Dermis blood vessel endothelial cell (primary cell): ENCODE results near the gene SOBP. TPM values are rescaled to one million over a fixed set of nuclear protein-coding genes. Genes with fewer than 3 reads are reported as not detected.

Experiments
- DNase-seq: peaks from one replicate; pipeline ENCODE4 v3.0.0; 2010
- total RNA-seq: library from RNA; depleted of rRNA; stranded (reverse); fragments of >200 nt; gene quantifications from 2 replicates; pipeline ENCODE4 v1.2.3, GENCODE V29; 2014

The SOBP gene
- total RNA-seq, 1 donor from 2014 or later = 1.0 TPM

- DNase-seq = peak; percentile 30
Observed at GRCh38 chr6:107621229-107621937, 131.5 kb downstream of the SOBP start.

- DNase-seq = no peak
Observed at GRCh38 chr6:107622269-107622668, 132.4 kb downstream of the SOBP start.

- no peak for DNase-seq
Observed at GRCh38 chr6:107624050-107624449, 134.1 kb downstream of the SOBP start.

- peak; percentile 61 for DNase-seq
Observed at GRCh38 chr6:107624541-107624940, 134.6 kb downstream of the SOBP start.

GRCh38 chr6:107625264-107625663 lies 135.3 kb downstream of the SOBP start:
- peak; percentile 46 for DNase-seq

- DNase-seq = no peak
Observed at GRCh38 chr6:107626645-107627044, 136.7 kb downstream of the SOBP start.

- no peak for DNase-seq
Observed at GRCh38 chr6:107627969-107628368, 138.1 kb downstream of the SOBP start.

GRCh38 chr6:107628878-107629277 lies 139.0 kb downstream of the SOBP start:
- DNase-seq = no peak

- DNase-seq = peak; percentile 8
Observed at GRCh38 chr6:107629548-107630129, 139.7 kb downstream of the SOBP start.

- no peak for DNase-seq
Observed at GRCh38 chr6:107630348-107630977, 140.5 kb downstream of the SOBP start.

GRCh38 chr6:107632381-107633136 lies 142.6 kb downstream of the SOBP start:
- no peak for DNase-seq

GRCh38 chr6:107633680-107634323 lies 143.9 kb downstream of the SOBP start:
- no peak for DNase-seq

- peak; percentile 30 for DNase-seq
Observed at GRCh38 chr6:107634324-107635056, 144.6 kb downstream of the SOBP start.

GRCh38 chr6:107635057-107635515 lies 145.2 kb downstream of the SOBP start:
- DNase-seq = no peak

GRCh38 chr6:107636486-107636885 lies 146.6 kb downstream of the SOBP start:
- DNase-seq = no peak

- DNase-seq = no peak
Observed at GRCh38 chr6:107637316-107638315, 147.7 kb downstream of the SOBP start.

GRCh38 chr6:107638493-107638892 lies 148.6 kb downstream of the SOBP start:
- DNase-seq = no peak

GRCh38 chr6:107639511-107639910 lies 149.6 kb downstream of the SOBP start:
- DNase-seq = no peak

GRCh38 chr6:107641071-107641470 lies 151.2 kb downstream of the SOBP start:
- DNase-seq = no peak

- peak; percentile 28 for DNase-seq
Observed at GRCh38 chr6:107641500-107641941, 151.6 kb downstream of the SOBP start.
